ENCODE measurements around the gene COL4A3. TPM values are rescaled to one million over a fixed set of nuclear protein-coding genes. Genes with fewer than 3 reads are reported as not detected.

The COL4A3 gene
- polyA plus RNA-seq, 1 donor from 2014 or later = 0.10 TPM

GRCh38 chr2:227204452-227204851, 40.0 kb downstream of the COL4A3 start:
- Histone ChIP-seq H3K36me3 (ENCODE audit: insufficient read depth, low read length) (no peaks in the 10 kb centered on the region), H3K79me2 (replicated peaks; ENCODE audit: insufficient read depth, low read length) (no peaks in the 10 kb centered on the region), H2AFZ (ENCODE audit: low read depth, low read length) (no peak overlapping the region), H3K9ac (ENCODE audit: low read length) (no peak overlapping the region), H3K27me3 (ENCODE audit: insufficient read depth, low read depth, low read length) (no peaks in the 10 kb centered on the region), H3K9me3 (ENCODE audit: low read length) (no peaks in the 10 kb centered on the region), H3K27ac (ENCODE audit: low read length) (no peak overlapping the region), H4K20me1 (ENCODE audit: insufficient read depth) (no peaks in the 10 kb centered on the region), H3K9me2 (ENCODE audit: insufficient read depth, low read length) (no peaks in the 10 kb centered on the region), H3K4me2 (ENCODE audit: low read length) (no peak overlapping the region), H3K4me3 (ENCODE audit: low read length) (no peak overlapping the region), H3F3A (ENCODE audit: insufficient read depth, low read length, poor library complexity, severe bottlenecking) (no peaks in the 10 kb centered on the region)
- TF ChIP-seq EZH2 (IDR thresholded peaks at IDR 0.05; ENCODE audit: borderline replicate concordance, insufficient read depth, low read length, poor library complexity, severe bottlenecking) (no peak), POLR2AphosphoS5 (IDR thresholded peaks at IDR 0.05) (no peak), TAF1 (IDR thresholded peaks at IDR 0.05; ENCODE audit: low read depth) (no peak), CTCF (IDR thresholded peaks at IDR 0.05; ENCODE audit: poor library complexity, severe bottlenecking) (no peak), RAD21 (conservative IDR thresholded peaks at IDR 0.05) (no peak), SMC3 (conservative IDR thresholded peaks at IDR 0.05; ENCODE audit: poor library complexity) (no peak), EP300 (conservative IDR thresholded peaks at IDR 0.05; ENCODE audit: poor library complexity, severe bottlenecking) (no peak), REST (IDR thresholded peaks at IDR 0.05; ENCODE audit: borderline replicate concordance) (no peak), MXI1 (conservative IDR thresholded peaks at IDR 0.05; ENCODE audit: poor library complexity, severe bottlenecking) (no peak)

GRCh38 chr2:227205701-227206100, 41.3 kb downstream of the COL4A3 start:
- TF ChIP-seq MXI1 (conservative IDR thresholded peaks at IDR 0.05; ENCODE audit: poor library complexity, severe bottlenecking) (no peak), REST (IDR thresholded peaks at IDR 0.05; ENCODE audit: borderline replicate concordance) (no peak), CTCF (IDR thresholded peaks at IDR 0.05; ENCODE audit: poor library complexity, severe bottlenecking) (no peak), POLR2AphosphoS5 (IDR thresholded peaks at IDR 0.05) (no peak), SMC3 (conservative IDR thresholded peaks at IDR 0.05; ENCODE audit: poor library complexity) (no peak), RAD21 (conservative IDR thresholded peaks at IDR 0.05) (no peak), EP300 (conservative IDR thresholded peaks at IDR 0.05; ENCODE audit: poor library complexity, severe bottlenecking) (no peak), EZH2 (IDR thresholded peaks at IDR 0.05; ENCODE audit: borderline replicate concordance, insufficient read depth, low read length, poor library complexity, severe bottlenecking) (no peak), TAF1 (IDR thresholded peaks at IDR 0.05; ENCODE audit: low read depth) (no peak)
- no peaks in the 10 kb centered on the region for H3F3A ChIP-seq (ENCODE audit: insufficient read depth, low read length, poor library complexity, severe bottlenecking)
- H2AFZ ChIP-seq (ENCODE audit: low read depth, low read length) = no peak overlapping the region
- no peak overlapping the region for H3K27ac ChIP-seq (ENCODE audit: low read length)
- H3K4me3 ChIP-seq (ENCODE audit: low read length) = no peak overlapping the region
- H3K4me2 ChIP-seq (ENCODE audit: low read length) = no peak overlapping the region
- H3K9ac ChIP-seq (ENCODE audit: low read length) = no peak overlapping the region
- no peaks in the 10 kb centered on the region for H3K9me2 ChIP-seq (ENCODE audit: insufficient read depth, low read length)
- no peaks in the 10 kb centered on the region for H3K36me3 ChIP-seq (ENCODE audit: insufficient read depth, low read length)
- no peaks in the 10 kb centered on the region for H3K9me3 ChIP-seq (ENCODE audit: low read length)
- H3K27me3 ChIP-seq (ENCODE audit: insufficient read depth, low read depth, low read length) = no peaks in the 10 kb centered on the region
- H4K20me1 ChIP-seq (ENCODE audit: insufficient read depth) = no peaks in the 10 kb centered on the region
- H3K79me2 ChIP-seq (replicated peaks; ENCODE audit: insufficient read depth, low read length) = no peaks in the 10 kb centered on the region

Measured in neural cell (in vitro differentiated cells).